GM12801 (cell line): ENCODE measurements around the gene C10orf90.

Source experiments
- TF ChIP-seq, protein P1 (sequence below): IDR thresholded peaks from one replicate; pipeline ENCODE4 v1.5.1; 2011; ENCODE audit warnings: control low read depth; ENCODE audit not compliant: insufficient read length; ENCODE audit errors: extremely low read depth

C10orf90 gene

DNA sequence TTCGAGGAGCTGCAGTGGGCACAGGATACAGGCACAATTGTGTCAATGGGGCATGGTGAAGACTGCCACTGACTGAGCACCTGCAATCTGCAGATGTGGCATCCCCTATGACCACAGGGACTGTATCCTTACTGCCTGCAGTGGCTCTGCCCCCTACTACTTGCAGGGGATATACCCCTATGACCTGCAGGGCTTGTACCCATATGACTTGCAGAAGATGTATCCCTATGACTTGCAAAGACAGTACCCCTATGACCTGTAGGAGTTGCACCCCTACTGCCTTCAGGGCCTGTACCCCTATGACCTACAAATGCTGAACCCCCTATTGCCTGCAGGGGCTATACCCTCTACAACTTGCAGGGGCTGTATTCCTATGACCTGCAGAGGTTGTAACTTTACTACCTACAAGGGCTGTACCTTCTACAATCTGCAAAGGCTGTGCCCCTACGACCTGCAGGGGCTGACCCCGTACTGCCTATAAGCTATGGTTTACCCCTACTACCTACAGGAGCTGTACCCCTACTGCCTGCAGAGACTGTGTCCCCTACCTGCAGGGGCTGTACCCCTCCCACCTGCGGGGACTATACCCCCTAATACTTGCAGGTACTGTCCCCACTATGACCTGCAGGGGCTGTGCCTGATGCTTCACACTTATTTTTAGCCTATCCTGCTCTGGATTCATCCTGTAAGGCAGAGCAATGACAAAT is 216.3 kb downstream of the C10orf90 start:
- TF ChIP-seq, protein P1, sequence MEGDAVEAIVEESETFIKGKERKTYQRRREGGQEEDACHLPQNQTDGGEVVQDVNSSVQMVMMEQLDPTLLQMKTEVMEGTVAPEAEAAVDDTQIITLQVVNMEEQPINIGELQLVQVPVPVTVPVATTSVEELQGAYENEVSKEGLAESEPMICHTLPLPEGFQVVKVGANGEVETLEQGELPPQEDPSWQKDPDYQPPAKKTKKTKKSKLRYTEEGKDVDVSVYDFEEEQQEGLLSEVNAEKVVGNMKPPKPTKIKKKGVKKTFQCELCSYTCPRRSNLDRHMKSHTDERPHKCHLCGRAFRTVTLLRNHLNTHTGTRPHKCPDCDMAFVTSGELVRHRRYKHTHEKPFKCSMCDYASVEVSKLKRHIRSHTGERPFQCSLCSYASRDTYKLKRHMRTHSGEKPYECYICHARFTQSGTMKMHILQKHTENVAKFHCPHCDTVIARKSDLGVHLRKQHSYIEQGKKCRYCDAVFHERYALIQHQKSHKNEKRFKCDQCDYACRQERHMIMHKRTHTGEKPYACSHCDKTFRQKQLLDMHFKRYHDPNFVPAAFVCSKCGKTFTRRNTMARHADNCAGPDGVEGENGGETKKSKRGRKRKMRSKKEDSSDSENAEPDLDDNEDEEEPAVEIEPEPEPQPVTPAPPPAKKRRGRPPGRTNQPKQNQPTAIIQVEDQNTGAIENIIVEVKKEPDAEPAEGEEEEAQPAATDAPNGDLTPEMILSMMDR = no peak

- TF ChIP-seq, protein P1 = no peak
Observed at GRCh38 chr10:126452245-126452644, 218.2 kb downstream of the C10orf90 start.

DNA sequence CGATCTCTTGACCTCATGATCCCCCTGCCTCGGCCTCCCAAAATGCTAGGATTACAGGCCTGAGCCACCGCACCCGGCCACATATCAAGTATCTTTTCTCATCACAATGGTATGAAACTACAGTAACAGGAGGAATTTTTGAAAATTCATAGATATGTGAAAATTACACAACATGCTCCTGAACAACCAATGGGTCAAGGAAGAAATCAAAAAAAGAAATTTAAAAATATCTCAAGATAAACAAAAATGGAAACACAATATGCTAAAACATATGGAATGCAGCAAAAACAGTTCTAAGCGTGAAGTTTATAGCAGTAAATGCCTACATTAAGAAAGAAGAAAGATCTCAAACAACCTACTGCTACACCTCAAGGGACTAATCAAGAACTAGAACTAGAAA is 222.4 kb downstream of the C10orf90 start:
- TF ChIP-seq, protein P1 = no peak

DNA sequence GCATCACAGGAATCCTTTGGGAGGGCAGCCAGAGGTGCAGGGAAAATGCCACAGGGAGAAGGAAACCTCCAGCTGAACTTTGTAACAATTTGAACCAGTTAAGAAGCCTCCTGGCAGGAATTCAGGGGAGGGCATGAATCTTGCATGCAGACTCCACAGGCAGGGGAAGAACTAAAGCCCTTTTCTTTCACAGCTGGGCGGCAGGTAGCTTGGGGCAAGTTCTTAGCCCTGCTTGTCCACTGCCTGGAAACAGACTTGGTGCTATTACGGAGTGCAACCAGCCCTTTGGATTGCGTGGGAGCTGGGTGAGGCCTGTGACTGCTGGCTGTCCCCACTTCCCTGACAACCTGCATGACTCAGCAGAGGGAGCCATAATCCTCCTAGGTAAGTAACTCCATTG is 230.6 kb downstream of the C10orf90 start:
- TF ChIP-seq, protein P1 = no peak

GRCh38 chr10:126438407-126438783 is 232.1 kb downstream of the C10orf90 start:
- TF ChIP-seq, protein P1 = no peak

DNA sequence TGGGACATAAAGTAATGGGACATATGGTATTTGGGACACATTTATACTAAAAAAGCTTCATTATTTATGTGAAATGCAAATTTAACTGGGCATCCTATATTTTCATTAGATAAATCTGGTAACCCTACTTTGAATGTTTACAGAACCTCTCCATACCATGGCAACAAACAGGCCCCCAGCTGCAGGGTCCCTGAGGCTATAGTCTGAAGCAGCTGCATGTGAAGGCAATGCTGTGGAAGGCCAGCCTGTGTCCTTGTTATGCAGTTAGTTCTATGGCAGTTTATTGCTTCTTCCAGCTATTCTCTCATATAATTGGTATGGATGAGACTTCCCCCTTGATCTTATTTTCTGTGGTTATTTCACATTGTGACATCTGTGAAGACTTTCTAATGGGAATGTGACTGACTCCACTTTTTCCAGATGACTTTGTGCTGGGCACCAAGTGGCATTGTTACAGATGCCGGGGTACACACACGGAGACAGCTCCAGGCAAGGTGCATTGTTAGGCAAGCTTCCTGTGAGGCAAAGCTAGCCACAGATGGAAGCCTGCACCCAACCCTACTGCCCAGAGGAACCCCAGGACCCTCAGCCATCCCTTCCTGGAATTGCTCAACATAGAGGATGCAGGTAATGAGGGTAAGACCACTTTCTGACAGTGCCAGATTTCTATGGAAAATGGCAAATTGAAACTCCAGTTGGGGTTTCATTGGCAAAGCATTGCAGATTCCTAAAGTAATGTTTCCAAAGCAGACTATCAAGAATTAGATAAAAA is 232.7 kb downstream of the C10orf90 start:
- TF ChIP-seq, protein P1 = no peak

DNA sequence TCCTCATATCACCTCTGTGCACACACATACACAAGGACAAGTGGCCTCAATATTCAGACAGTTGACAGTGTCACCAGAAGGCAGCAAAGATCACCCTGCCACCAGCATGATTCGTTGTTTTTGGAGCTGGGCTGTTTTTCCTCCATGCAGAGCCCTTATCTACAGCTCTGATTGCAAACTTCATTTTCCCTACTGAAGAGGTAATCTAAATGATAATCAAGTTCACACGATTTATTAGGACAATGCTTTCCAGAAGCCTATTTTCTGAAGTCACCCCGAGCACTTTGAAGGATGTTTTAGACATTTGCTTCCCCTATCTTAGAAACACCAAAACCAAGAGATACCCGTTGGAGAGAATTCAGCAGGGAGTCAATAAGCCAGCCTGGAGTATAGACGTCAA is 236.3 kb downstream of the C10orf90 start:
- TF ChIP-seq, protein P1 = no peak
